ENCODE results near the gene RSPRY1.

The RSPRY1 gene

GRCh38 chr16:57235128-57236021, 49.2 kb downstream of the RSPRY1 start:
- FAIRE-seq (no peak), DNase-seq (ENCODE audit: insufficient read length, low spot score) (no peak)
- TF ChIP-seq, protein P1, sequence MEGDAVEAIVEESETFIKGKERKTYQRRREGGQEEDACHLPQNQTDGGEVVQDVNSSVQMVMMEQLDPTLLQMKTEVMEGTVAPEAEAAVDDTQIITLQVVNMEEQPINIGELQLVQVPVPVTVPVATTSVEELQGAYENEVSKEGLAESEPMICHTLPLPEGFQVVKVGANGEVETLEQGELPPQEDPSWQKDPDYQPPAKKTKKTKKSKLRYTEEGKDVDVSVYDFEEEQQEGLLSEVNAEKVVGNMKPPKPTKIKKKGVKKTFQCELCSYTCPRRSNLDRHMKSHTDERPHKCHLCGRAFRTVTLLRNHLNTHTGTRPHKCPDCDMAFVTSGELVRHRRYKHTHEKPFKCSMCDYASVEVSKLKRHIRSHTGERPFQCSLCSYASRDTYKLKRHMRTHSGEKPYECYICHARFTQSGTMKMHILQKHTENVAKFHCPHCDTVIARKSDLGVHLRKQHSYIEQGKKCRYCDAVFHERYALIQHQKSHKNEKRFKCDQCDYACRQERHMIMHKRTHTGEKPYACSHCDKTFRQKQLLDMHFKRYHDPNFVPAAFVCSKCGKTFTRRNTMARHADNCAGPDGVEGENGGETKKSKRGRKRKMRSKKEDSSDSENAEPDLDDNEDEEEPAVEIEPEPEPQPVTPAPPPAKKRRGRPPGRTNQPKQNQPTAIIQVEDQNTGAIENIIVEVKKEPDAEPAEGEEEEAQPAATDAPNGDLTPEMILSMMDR (IDR thresholded peaks at IDR 0.05; ENCODE audit: insufficient read depth, missing control alignments): no peak

- TF ChIP-seq, protein P1 (IDR thresholded peaks at IDR 0.05; ENCODE audit: insufficient read depth, missing control alignments): no peak
- no peak for FAIRE-seq
- no peak for DNase-seq (ENCODE audit: insufficient read length, low spot score)
These were observed 49.9 kb downstream of the RSPRY1 start for GRCh38 chr16:57236022-57236350.

DNA sequence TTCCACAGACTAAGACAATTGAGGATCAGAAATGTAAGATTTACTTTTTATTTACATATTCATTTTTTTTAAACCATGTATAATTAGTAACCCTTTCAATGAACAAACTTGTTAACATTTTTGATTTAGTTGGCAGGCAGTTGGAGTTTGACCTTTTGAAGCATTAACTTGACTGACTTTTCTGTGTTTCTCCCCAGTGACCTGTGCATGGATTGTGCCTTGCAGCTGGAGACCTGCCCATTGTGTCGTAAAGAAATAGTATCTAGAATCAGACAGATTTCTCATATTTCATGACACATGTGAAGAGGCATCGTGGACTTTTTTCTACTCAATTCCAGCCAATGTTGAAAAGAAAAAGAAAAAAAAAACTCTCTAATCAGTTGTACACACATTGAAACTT, 52.6 kb downstream of the RSPRY1 start:
- TF ChIP-seq, protein P1 (IDR thresholded peaks at IDR 0.05; ENCODE audit: insufficient read depth, missing control alignments): no peak
- no peak for DNase-seq (ENCODE audit: insufficient read length, low spot score)
- no peak for FAIRE-seq

- FAIRE-seq: no peak
- TF ChIP-seq, protein P1 (IDR thresholded peaks at IDR 0.05; ENCODE audit: insufficient read depth, missing control alignments): no peak
These were observed 53.0 kb downstream of the RSPRY1 start for GRCh38 chr16:57239107-57239506.

DNA sequence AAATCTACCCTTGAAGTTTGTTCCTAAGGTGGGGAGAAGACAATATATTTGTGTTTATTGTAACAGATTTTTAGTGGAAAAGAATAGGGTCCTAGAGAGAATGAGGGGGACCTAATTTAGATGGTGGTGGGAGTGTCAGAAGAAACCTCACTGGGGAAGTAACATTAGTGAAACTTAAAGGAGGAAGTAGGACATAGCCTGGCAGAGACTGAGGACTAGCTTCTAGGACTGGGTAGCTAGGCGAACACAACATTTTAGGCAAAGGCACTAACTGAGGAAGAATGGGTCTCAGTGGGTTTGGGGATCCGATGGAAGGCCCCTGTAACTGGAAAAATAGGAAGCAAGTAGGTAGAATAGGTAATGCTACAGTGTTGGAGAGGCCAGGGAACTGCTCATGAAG, 54.7 kb downstream of the RSPRY1 start:
- no peak for DNase-seq (ENCODE audit: insufficient read length, low spot score)
- TF ChIP-seq, protein P1 (IDR thresholded peaks at IDR 0.05; ENCODE audit: insufficient read depth, missing control alignments): no peak
- no peak for FAIRE-seq

More at GRCh38 chr16:57239107-57239506, 53.0 kb downstream of the RSPRY1 start:
- no peak for DNase-seq (ENCODE audit: insufficient read length, low spot score)

GRCh38 chr16:57242650-57243049, 56.5 kb downstream of the RSPRY1 start:
- FAIRE-seq (no peak), DNase-seq (ENCODE audit: insufficient read length, low spot score) (no peak)
- TF ChIP-seq, protein P1 (IDR thresholded peaks at IDR 0.05; ENCODE audit: insufficient read depth, missing control alignments): no peak

- no peak for FAIRE-seq
- no peak for DNase-seq (ENCODE audit: insufficient read length, low spot score)
- TF ChIP-seq, protein P1 (IDR thresholded peaks at IDR 0.05; ENCODE audit: insufficient read depth, missing control alignments): no peak
These were observed 58.3 kb downstream of the RSPRY1 start for GRCh38 chr16:57244463-57244766.

All from D721Med (cell line).